Measurements from ENCODE around the gene GABARAPL2.

Gene GABARAPL2

DNA sequence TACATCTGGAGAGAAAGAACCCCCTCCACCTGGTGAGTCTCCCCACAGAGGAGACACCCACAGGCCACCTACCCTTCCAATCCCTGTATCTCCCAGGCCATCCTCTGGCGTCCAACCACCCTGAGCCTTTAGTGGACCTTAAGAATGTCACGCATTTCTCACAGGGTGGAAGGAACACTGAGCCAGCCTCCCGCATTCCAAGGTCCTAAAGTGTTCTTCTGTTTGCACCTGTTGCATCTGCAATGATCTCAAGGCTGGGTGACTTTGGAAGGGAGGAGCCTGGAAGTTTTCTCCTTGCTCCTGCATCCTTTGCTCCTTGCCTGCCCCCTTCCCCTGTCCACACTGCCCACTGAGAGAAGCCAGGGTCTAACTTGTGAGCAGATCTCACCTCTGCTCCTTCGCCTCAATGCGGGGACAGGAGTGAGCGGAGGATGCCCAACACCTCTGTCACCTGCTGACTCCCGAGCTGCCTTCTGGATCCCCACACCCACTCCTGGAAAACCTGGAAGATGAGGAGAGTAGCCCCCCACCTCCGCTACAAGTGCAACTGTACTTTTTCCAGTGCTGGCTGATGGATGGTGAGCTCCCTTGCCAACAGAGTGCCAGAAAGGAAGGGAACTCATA, 33.9 kb upstream of the GABARAPL2 start:
- H3F3A ChIP-seq (ENCODE audit: insufficient read depth): no peaks in the 10 kb centered on the region
- H3K9me3 ChIP-seq (ENCODE audit: insufficient read depth, low read length): no peaks in the 10 kb centered on the region
- no peaks in the 10 kb centered on the region for H3K27me3 ChIP-seq (ENCODE audit: low read length)
- no peaks in the 10 kb centered on the region for H3K9me2 ChIP-seq (replicated peaks; ENCODE audit: insufficient read depth, low read length)
- H3K4me2 ChIP-seq (ENCODE audit: low read depth, low read length, poor library complexity, severe bottlenecking): no peak overlapping the region
- TF ChIP-seq, protein P1, sequence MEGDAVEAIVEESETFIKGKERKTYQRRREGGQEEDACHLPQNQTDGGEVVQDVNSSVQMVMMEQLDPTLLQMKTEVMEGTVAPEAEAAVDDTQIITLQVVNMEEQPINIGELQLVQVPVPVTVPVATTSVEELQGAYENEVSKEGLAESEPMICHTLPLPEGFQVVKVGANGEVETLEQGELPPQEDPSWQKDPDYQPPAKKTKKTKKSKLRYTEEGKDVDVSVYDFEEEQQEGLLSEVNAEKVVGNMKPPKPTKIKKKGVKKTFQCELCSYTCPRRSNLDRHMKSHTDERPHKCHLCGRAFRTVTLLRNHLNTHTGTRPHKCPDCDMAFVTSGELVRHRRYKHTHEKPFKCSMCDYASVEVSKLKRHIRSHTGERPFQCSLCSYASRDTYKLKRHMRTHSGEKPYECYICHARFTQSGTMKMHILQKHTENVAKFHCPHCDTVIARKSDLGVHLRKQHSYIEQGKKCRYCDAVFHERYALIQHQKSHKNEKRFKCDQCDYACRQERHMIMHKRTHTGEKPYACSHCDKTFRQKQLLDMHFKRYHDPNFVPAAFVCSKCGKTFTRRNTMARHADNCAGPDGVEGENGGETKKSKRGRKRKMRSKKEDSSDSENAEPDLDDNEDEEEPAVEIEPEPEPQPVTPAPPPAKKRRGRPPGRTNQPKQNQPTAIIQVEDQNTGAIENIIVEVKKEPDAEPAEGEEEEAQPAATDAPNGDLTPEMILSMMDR (IDR thresholded peaks at IDR 0.05; ENCODE audit: insufficient read depth, low read length, poor library complexity, severe bottlenecking): no peak
- no peak for TF ChIP-seq EZH2phosphoT487 (conservative IDR thresholded peaks at IDR 0.05; ENCODE audit: low read length)
- no peak overlapping the region for H3K9ac ChIP-seq (ENCODE audit: low read length)
- H3K36me3 ChIP-seq (ENCODE audit: low read length): no peaks in the 10 kb centered on the region
- no peak overlapping the region for H2AFZ ChIP-seq (ENCODE audit: low read depth, low read length, severe bottlenecking)
- H3K27ac ChIP-seq (ENCODE audit: low read depth, low read length): no peak overlapping the region
- no peak overlapping the region for H3K4me3 ChIP-seq (ENCODE audit: insufficient read depth, low read length, poor library complexity, severe bottlenecking)
- no peaks in the 10 kb centered on the region for H3K79me2 ChIP-seq (ENCODE audit: insufficient read depth, low read length)
- H4K20me1 ChIP-seq (ENCODE audit: low read depth, low read length): no peaks in the 10 kb centered on the region

GRCh38 chr16:75532791-75533190, 33.4 kb upstream of the GABARAPL2 start:
- no peak overlapping the region for H3K27ac ChIP-seq (ENCODE audit: low read depth, low read length)
- H3K4me3 ChIP-seq (ENCODE audit: insufficient read depth, low read length, poor library complexity, severe bottlenecking): no peak overlapping the region
- no peak overlapping the region for H2AFZ ChIP-seq (ENCODE audit: low read depth, low read length, severe bottlenecking)
- H3F3A ChIP-seq (ENCODE audit: insufficient read depth): no peaks in the 10 kb centered on the region
- no peak for TF ChIP-seq EZH2phosphoT487 (conservative IDR thresholded peaks at IDR 0.05; ENCODE audit: low read length)
- TF ChIP-seq, protein P1 (IDR thresholded peaks at IDR 0.05; ENCODE audit: insufficient read depth, low read length, poor library complexity, severe bottlenecking): no peak
- no peaks in the 10 kb centered on the region for H3K9me2 ChIP-seq (replicated peaks; ENCODE audit: insufficient read depth, low read length)
- H4K20me1 ChIP-seq (ENCODE audit: low read depth, low read length): no peaks in the 10 kb centered on the region
- no peaks in the 10 kb centered on the region for H3K27me3 ChIP-seq (ENCODE audit: low read length)
- no peak overlapping the region for H3K9ac ChIP-seq (ENCODE audit: low read length)
- no peaks in the 10 kb centered on the region for H3K9me3 ChIP-seq (ENCODE audit: insufficient read depth, low read length)
- no peaks in the 10 kb centered on the region for H3K79me2 ChIP-seq (ENCODE audit: insufficient read depth, low read length)
- H3K4me2 ChIP-seq (ENCODE audit: low read depth, low read length, poor library complexity, severe bottlenecking): no peak overlapping the region
- H3K36me3 ChIP-seq (ENCODE audit: low read length): no peaks in the 10 kb centered on the region

DNA sequence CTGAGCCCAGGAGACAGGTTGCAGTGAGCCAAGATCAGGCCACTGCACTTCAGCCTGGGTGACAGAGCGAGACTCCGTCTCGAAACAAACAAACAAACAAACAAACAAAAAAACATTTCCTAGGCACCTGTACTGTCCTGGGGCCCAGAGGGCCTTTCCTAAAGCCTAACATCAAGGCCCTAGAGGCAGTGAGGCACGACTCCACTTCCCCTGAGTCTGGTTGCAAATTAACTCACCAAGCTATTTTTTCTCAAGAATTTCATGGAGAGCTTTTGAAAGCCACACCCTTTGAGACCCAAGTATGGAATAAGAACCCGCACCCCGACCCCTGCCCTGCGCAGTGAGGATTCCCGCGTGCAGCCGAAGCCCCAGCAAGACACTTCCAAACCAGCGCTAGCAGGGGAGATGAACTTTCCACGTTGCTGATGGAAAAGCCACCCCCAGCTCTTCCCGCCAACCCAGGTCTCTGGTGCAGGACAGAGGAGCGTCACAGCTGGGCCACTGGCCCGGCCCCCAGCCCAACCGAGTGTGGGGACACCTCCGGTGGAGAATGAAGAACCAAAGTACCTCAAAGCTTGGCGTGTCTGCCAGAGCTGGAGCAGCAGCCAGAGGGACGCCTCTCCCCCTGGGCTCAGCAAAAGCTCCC, 31.5 kb upstream of the GABARAPL2 start:
- TF ChIP-seq EZH2phosphoT487 (conservative IDR thresholded peaks at IDR 0.05; ENCODE audit: low read length): no peak
- TF ChIP-seq, protein P1 (IDR thresholded peaks at IDR 0.05; ENCODE audit: insufficient read depth, low read length, poor library complexity, severe bottlenecking): no peak
- Histone ChIP-seq H3K4me3 (ENCODE audit: insufficient read depth, low read length, poor library complexity, severe bottlenecking) (no peak overlapping the region), H3F3A (ENCODE audit: insufficient read depth) (no peaks in the 10 kb centered on the region), H3K4me2 (ENCODE audit: low read depth, low read length, poor library complexity, severe bottlenecking) (no peak overlapping the region), H3K9me3 (ENCODE audit: insufficient read depth, low read length) (no peaks in the 10 kb centered on the region), H3K9ac (ENCODE audit: low read length) (no peak overlapping the region), H3K9me2 (replicated peaks; ENCODE audit: insufficient read depth, low read length) (no peaks in the 10 kb centered on the region), H2AFZ (ENCODE audit: low read depth, low read length, severe bottlenecking) (no peak overlapping the region), H3K79me2 (ENCODE audit: insufficient read depth, low read length) (no peaks in the 10 kb centered on the region), H3K27ac (ENCODE audit: low read depth, low read length) (no peak overlapping the region), H3K36me3 (ENCODE audit: low read length) (no peaks in the 10 kb centered on the region), H3K27me3 (ENCODE audit: low read length) (no peaks in the 10 kb centered on the region), H4K20me1 (ENCODE audit: low read depth, low read length) (no peaks in the 10 kb centered on the region)
